Activated gamma-delta T cell (primary cell): ENCODE results near the gene MYBPH.

Experiments used
- DNase-seq: peaks from one replicate; lab custom pipeline; 2025; lab: John Stamatoyannopoulos, UW

MYBPH gene

GRCh38 chr1:203199816-203200571 lies 24.4 kb upstream of the MYBPH start:
- no peak for DNase-seq

DNA sequence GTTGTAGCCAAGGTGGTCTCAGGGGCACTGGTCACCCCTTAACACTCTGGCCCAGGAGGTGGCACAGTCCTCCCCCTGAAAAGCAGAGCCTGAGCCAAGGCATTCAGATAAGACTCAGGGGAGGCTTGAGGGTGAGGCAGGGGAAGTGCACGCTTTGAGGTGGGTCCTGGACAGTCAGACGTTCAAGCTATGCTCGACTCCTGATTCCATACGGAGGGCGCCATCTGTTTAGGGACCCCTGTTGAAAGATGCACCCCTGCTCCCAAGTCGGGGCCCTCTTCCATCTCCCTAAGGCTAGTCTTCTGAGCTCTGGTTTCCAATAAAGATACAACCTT lies 23.8 kb upstream of the MYBPH start:
- DNase-seq = no peak

GRCh38 chr1:203199002-203199401 lies 23.4 kb upstream of the MYBPH start:
- DNase-seq = no peak

DNA sequence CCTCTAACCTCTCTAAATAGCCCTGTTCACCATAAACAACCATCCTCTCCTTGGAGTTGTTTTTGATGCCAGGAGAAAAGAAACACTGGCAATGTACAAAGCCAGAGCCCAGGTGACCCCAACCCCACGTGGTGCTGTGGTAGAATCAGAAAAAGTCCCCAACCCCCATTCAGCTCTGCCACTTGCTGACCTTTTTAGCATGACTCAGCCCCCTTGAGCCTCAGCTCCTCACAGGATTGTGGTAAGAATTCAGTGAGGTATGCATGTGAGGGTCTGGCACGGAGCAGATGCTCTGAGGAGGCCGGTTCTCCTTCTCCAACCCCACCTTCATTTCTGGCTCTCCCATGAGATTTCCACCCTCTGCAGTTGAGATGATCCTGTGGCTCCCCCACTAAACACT lies 22.0 kb upstream of the MYBPH start:
- DNase-seq = no peak

- no peak for DNase-seq
These were observed 20.7 kb upstream of the MYBPH start for GRCh38 chr1:203196371-203196770.

DNA sequence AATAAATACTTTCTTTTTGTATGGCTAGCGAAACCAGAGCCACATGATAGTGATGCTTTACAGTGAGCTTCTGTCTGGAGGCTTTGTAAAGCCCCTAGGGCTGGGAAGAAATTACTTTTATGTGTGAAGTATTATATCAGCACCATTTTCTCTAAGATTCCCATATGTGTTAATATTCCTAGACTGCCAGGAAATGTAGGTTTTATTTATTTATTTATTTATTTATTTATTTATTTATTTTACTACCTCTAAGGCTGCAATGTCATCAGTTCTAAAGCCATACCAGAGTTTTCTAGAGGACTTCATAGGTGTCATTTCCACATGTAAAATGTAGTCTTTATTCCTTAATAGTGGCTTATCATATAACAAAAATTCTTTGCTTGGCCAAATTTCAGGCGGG lies 15.3 kb upstream of the MYBPH start:
- DNase-seq = no peak

DNA sequence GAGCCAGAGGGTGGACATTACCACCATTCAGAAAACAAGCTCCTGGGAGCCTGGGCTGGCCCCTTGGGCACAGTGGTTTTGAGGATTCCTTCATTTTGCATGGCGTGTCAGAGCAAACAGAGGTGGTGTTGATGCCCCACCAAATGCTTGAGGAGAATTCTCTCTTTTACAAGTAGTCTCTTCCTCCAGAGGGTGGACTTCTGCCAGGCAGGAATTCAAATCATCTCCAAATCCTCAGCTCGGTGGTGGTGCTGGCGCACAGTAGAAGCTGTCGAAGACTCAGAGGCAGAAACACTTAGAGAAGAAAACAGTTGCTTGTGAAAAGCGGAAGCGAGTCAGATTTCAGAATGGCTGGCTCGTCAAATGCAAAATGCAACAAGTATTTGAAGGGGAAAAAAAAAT lies 14.3 kb upstream of the MYBPH start:
- DNase-seq = no peak

DNA sequence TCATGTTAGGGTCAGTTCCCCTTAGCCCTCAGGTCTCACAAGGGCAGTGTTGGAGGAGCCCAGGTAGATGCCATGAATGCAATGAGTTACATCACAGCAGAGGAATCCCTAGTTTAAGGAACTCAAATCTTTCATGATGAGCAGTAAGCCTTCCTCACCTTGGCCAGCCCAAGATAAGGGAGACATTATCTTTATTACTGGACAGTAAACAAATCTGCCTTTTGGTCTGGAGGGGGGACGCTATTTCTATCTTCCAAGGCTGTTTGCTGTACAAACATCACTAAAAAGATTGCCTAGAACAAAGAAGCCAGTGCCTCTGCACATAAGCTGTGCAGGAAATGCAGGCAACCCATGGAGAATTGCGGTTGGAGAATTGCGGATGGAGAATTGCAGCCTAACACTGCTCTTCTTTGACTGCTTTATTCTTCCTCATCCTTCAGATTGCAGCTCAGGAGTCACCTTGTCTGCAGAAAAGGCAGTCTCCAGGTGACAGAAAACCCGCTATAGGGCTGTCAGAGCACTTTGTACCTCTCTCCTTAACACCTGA lies 13.1 kb upstream of the MYBPH start:
- no peak for DNase-seq

- no peak for DNase-seq
These were observed 12.2 kb upstream of the MYBPH start for GRCh38 chr1:203187689-203188264.

GRCh38 chr1:203187304-203187685 lies 11.7 kb upstream of the MYBPH start:
- DNase-seq = no peak

- DNase-seq = no peak
These were observed 11.0 kb upstream of the MYBPH start, which contains the start of gene CHI3L1 for GRCh38 chr1:203186446-203187303. Gene CHI3L1, minus strand, starts transcription at chr1:203186704. Its CDS starts 81 bp downstream, at chr1:203186623.

GRCh38 chr1:203186091-203186445 lies 10.4 kb upstream of the MYBPH start:
- no peak for DNase-seq

- no peak for DNase-seq
These were observed 10.0 kb upstream of the MYBPH start for GRCh38 chr1:203185585-203185984.

DNA sequence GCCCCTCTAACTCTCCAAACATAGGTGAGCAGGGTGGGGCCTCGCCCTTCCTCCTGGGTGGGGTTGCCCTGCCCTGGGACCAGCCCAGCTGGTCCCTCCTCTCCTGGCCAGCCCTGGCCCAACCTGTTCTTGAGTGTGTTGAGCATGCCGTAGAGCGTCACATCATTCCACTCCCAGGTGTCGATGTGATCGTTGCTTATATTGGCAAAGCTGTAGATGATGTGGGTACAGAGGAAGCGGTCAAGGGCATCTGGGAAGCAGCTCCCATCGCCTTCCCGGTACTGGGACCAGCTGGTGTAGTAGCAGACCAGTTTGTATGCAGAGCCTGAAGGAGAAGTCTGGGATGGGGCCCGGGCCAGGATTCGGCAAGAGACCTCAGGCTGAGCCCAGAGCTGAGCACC lies 9.4 kb upstream of the MYBPH start:
- no peak for DNase-seq

- DNase-seq = no peak
These were observed 8.8 kb upstream of the MYBPH start for GRCh38 chr1:203184467-203184866.

- DNase-seq = no peak
These were observed 8.2 kb upstream of the MYBPH start for GRCh38 chr1:203183828-203184227.

DNA sequence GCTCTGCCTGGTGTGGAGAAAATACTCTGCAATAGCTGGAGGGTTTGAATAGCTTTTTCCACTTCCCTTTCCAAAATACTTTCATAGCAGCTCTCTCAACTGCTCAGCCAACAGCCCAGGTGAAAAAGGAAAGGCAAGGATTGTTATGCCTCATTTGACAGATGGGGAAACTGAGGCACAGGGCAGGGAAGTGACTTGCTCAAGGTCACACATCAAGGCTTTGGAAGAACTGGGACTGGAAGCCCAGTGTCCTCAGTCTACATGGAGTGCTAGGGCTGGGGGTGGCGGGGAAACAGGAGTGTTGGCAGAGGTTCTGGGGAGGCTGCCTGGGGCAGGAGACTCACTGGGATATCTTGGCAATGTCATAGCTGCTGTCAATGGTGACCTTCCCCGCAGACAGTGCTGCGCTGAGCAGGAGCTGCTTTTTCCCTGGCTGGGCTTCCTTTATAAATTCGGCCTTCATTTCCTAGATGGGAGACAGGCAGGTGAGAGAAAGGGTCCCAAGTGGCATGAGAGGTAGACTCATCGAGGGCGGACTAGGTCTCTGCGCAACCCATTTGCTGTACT lies 6.8 kb upstream of the MYBPH start:
- no peak for DNase-seq

GRCh38 chr1:203181586-203182386 lies 6.2 kb upstream of the MYBPH start:
- DNase-seq = no peak

DNA sequence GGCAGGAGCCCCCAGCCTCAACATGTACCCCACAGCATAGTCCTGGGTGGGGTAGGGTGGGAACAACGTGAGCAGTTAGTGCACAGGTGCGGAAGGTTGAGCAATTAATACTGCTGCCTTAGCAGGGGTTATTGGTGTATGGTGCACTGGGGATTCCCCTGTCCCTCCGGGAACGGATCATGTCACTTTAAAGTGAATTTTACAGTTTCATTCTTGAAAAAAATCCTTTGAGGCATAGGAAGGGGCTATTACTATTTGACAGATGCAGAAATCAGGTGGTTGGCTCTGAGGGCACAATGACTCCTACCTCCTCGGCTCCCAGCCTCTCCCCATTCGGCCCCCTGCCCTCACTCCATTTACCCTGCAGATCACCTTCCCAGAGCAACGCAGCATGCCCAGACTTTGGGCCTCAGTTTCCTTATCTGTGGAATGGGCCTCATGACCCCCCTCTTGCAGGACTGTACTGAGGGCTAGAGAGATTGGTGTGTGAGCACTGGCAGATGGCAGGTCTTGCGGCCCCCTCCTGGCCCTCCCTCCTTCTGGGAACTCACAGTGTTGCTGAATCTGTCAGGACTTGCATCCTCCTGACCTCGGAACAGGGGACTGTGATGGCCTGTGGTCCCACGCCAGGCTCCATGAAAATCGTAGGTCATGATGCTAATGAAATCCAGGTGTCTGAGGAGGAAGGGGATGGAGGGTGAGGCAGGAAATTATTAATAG lies 5.1 kb upstream of the MYBPH start:
- DNase-seq = no peak

DNA sequence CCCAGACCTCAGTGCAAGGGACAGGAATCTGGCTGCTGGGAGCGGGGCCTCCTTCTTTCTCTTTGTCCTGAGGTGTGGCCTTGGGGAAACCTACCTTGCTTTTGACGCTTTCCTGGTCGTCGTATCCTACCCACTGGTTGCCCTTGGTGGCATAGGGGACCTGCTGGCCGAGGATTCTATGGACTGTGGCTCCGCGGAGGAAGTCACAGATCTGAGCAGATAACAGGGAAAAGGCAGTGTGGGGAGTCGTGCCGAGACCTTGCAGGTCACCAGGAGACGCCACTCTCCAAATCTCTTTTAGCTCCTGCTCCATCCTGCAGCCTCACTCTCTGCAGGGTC lies 4.0 kb upstream of the MYBPH start:
- no peak for DNase-seq
